ENCODE measurements around the gene TBC1D32.
"Not testable (repeated sequence)": the region's sequence is repeated elsewhere in the genome, so short reads cannot be mapped to it uniquely, and the experiment has no call there.

GRCh38 chr6:121044905-121045304 lies 289.4 kb downstream of the TBC1D32 start:
- TF ChIP-seq CTCF (IDR thresholded peaks at IDR 0.05; ENCODE audit: insufficient read depth, low read length); REST (IDR thresholded peaks at IDR 0.05; ENCODE audit: insufficient replicate concordance, low read depth); POLR2AphosphoS5 (IDR thresholded peaks at IDR 0.05; ENCODE audit: low read depth); GABPA (IDR thresholded peaks at IDR 0.05; ENCODE audit: low read depth): not testable (repeated sequence)
